ENCODE results near the gene EFHB.
A peak's percentile ranks its signal among the peaks of the same experiment; 100 is the strongest.
"Not testable (repeated sequence)": the region's sequence is repeated elsewhere in the genome, so short reads cannot be mapped to it uniquely, and the experiment has no call there.

EFHB gene

DNA sequence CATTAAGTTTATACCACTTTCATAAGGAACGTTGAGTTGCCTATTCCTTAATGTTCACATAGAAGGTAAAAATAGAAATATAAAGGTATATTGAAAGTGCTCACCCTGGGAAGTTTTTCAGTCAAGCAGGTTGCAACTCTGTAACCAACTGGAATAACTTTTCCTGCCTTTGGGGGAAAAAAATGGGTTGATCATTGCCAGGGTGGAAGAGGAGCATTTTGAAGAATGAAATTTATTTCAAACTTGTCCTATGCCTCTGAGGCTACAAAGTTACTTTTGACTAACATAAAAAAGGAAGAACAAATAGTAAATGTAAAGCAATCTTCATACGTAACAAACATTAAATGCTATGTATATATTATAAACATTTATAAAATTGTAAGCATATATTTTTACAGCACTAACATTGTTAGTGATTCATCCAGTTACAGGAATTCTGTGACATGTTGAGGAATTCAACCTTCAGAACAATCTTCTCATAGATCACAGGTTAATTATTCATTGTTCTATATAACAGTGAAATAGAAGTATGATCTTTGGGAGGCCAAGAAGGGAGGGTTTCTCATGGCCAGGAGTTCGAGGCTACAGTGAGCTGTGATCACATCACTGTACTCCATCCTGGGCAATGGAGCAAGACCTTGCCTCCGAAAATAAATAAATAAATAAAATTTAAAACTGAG is 13.5 kb downstream of the EFHB start:
- no peak for DNase-seq

DNA sequence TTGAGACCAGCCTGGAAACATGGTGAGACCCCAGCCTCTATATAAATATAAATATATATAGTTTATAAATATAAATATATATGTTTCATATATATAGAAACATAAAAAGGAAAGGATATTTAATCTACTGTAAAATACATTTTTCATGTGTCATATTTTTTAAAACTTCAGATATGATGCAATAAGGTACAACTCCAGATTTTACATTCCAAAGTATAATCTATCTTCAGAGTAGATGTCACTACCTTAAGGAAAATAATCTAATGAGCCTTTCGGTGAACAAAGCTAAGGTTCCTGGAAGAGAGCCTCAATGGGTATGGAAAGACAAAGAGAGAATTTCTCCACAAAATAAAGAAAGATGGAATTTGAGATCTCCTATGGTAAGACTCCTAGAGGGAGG is 16.9 kb downstream of the EFHB start:
- DNase-seq = no peak

GRCh38 chr3:19911452-19911851 is 22.6 kb downstream of the EFHB start:
- DNase-seq = no peak

DNA sequence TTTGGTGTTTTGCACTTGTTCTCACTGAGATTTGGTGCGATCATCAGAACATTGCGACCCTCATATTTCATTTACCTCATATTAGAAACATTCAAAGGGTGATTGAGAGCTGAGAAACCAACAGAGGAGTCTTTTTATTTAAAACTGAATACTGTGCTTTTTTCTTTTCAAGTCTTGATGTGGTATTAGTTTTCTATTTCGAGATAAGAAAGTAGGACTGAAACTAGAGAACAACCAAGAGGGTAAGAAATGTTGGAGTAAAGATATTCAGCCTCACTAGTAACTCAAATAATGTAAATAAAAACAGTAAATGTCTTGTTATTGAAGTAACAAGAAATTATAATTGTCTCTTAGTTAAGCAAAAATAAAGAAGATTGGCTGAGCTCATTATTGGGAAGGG is 26.5 kb downstream of the EFHB start:
- DNase-seq = no peak

- DNase-seq = no peak
Observed at GRCh38 chr3:19903649-19904048, 30.4 kb downstream of the EFHB start.

GRCh38 chr3:19901918-19902317 is 32.1 kb downstream of the EFHB start:
- DNase-seq = no peak

DNA sequence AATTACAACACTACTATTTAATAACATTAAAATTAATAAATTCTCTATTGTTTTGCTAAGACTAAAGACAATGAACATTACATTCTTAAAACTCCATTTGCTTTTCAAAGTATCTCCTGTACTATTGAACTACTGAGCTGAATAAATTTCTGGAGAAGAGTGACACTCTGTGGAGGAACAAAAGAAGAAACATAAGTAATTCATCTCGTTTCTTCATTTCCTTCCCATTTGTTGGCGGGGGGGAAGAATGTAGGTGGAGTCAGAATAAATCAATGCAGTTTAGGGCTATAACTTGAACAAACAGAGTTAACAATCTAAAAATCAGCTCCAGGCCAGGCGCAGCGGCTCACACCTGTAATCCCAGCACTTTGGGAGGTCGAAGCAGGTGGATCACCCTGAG is 32.7 kb downstream of the EFHB start:
- DNase-seq = no peak

DNA sequence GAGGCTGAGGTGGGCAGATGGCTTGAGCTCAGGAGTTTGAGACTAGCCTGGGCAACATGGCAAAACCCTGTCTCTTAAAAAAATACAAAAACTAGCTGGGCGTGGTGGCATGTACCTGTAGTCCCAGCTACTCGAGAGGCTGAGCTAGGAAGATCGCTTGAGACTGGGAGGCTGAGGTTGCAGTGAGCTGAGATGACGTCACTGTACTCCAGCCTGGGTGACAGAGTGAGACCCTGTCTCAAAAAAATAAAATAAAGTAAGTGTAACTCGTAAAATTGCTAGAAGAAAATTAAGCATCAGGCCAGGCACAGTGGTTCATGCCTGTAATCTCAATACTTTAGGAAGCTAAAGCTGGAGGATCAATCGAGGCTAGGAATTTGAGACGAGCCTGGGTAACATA is 34.2 kb downstream of the EFHB start:
- DNase-seq = not testable (repeated sequence)

DNA sequence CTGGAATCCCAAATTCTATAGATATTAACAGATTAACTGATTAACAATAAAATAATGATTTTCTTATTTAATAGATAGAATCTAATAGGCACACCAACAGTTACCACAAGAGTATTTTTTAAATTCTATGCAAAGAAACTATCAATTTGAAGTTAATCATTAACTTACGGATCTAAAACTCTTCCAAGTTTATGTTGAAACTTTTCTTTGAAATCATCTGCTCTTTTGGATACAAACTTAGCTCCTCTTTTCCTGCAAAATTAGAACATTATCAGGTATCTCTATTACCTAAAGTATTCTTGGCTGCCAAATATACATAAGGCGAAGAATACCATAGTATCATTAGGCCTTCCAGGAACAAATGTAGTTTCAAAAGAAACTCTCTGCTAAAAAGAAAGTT is 34.8 kb downstream of the EFHB start:
- no peak for DNase-seq

DNA sequence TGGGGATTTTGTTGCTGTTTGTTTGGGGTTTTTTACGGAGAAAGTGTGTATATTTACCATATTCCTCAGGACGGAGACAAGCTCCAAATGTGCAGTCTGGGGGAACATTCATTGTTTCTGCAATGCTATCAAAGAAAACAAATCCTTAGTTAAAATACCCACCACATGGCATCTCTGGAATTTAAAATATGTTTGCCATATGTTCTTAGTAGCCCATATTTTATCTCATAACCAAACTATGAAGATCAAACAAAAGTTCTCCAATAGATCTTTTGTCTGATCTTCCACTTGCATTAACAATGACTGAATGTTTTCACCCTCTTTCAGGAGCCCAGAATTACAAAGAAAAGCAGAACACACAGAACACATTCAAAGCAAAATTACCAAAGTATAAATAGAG is 35.3 kb downstream of the EFHB start:
- DNase-seq = no peak

- DNase-seq = no peak
Observed at GRCh38 chr3:19891740-19892139, 42.3 kb downstream of the EFHB start.

DNA sequence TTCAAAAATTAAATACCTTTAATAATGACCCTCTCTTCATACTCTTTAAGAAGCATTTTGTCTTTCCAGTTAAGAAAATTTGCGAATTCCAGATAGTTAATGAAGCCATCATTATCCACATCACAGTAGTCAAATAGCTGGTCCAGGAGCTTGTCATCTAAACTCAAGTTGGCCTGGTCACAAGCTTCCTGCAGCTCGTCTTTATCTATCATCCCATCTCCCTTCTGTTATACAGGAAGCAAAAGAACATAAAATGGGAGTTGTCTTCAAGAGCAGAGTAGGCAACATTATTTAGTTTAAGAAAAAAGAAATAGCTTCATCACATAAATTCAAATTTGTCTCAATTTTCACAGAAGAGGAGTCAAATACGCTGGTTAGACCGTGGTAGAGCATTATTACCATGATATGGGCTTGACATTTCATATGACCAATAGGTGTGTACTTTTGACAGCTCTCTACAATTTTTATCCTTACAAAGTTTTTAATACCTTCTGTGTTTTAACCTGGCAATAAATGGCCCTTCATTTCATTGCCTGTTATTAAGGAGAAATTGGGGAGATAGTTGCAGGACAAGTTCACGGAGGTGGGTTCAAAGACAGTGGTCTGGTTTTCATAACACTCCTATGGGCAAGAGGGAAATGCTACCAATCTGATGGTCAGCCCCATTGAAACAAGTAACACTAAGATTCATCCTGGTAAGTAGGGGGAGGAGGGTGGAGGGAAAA is 45.4 kb downstream of the EFHB start:
- no peak for DNase-seq

- not testable (repeated sequence) for DNase-seq
Observed at GRCh38 chr3:19887122-19887521, 46.9 kb downstream of the EFHB start.

DNA sequence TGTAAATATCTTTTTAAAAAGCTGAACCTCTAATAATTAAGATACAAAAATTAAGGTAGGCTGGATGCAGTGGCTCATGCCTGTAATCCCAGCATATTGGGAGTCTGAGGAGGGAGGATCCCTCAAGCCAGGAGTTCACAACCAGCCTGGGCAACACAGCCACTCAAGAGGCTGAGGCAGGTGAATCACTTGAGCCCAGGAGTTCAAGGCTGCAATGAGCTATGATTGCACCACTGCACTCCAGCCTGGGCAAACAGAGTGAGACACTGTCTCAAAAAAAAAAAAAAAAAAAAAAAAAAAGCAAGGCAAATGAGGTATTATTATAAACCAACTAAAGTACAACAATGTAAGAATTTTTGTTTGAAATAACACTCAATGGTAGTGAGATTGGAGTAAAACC is 47.6 kb downstream of the EFHB start:
- no peak for DNase-seq

DNA sequence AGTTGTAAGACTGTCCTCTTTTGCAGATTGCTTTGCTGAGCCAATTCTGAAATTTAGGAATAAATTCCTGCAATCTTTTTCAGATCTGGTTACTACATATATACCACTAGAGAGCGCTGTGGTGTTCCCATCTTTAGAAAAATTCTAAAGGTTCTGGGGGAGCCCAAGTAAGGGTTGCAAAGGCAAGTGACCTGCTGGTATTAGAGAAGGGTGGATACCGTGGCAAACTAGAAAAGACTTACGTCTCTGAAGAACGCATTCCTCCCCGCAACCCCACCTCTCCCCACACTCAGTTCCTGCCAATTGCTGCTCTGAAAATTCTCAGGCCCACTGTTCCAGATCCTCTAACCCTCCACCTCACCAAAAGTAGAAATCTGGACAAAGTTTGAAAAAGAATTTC is 48.5 kb downstream of the EFHB start:
- DNase-seq = no peak

DNA sequence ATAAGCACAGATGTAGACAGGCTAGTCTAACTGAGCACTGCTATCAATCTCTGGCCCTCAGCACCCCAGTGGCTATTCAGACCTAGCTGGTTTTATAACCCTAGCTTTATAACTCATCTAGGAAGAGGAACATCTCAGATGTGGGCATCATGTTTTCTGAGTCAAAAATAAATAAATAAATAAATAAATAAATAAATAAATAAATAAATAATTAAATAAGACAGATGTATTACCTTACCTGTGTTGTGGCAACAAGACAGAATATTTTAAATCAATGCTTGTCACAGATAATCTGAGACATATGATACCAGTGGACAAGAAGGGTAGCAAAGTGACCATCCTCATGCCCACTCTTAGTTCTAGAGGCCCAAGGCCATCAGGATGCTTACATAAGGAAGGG is 52.2 kb downstream of the EFHB start:
- no peak for DNase-seq

DNA sequence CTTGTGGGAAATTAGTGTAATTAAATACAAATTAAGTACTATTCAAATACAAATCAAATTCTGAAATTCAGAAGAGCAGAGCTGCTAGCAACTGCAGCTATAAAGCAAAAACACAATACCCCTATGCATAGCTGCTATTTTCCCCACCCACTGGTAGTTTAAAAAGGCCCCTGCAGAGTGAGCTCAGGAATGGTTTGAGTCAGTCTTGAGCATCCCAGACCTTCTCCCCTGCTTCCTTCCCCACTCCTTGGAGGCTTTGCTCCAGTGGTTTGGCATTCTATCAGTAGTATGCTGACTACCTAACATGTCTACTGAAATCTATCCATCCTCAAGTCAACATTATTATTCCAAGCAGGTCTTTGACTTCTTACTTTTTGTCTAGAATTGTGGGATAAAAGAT is 53.0 kb downstream of the EFHB start:
- no peak for DNase-seq

DNA sequence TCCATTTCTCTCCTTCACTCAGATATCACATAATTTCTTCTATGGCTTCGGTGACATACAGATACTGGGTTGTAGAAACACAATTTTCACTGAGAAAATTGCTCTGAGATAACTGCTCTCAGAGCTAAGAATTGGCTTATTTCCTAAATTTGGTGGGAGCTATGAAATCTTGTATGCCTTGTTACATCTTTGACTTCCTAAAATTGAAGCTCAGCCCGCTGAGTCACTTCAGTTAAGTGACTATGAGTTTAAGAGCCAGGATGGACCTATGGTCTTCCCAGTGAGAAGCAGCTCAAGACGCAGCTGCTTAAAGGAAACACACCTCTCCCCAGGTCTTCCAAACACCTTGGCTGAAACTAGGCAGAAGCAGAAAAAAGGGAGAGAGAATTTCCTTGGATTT is 56.4 kb downstream of the EFHB start:
- no peak for DNase-seq

DNA sequence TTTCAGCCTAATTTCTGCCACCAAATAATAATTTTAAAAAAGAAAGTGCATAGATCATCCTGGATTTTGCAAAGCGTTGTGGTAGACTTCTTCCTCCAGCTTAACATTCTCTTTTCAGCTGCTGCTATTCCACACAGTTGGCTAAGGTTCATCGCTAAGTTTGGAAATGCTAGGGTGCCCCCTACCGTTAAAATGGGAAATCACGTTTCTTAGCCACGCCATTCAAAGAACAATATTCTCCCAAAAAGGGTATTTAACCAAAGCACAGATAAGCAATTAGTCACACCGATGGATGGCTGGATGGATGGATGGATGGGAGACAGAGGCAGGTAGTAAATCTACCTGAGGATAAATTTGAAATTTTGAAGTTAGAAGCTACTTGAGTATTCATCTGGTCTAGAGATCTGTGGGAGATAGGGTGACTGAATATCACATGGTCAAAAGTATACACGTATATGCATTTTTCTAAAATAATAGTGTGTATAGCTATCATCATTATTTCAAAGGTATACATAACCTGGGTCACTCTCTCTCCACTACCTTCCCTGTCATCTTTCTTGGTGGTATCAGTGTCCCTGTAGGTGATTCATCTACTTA is 67.2 kb downstream of the EFHB start:
- peak; percentile 21 for DNase-seq

GRCh38 chr3:19855318-19855717 is 78.7 kb downstream of the EFHB start:
- DNase-seq = not testable (repeated sequence)

DNA sequence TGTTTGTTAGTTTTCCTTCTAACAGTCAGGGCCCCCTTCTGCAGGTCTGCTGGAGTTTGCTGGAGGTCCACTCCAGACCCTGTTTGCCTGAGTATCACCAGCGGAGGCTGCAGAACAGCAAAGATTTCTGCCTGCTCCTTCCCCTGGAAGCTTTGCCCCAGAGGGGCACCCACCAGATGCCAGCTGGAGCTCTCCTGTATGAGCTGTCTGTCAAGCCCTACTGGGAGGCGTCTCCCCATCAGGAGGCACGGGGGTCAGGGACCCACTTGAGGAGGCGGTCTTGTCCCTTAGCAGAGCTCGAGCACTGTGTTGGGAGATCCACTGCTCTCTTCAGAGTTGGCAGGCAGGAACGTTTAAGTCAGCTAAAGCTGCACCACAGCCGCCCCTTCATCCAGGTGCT is 87.4 kb downstream of the EFHB start:
- not testable (repeated sequence) for DNase-seq

All from CD4-positive, alpha-beta T cell treated with Interleukin-6 for 4 hours (primary cell).